ENCODE results near the gene NHLRC4.

NHLRC4 gene

GRCh38 chr16:606656-607307, 40.0 kb downstream of the NHLRC4 start:
- no peak for DNase-seq

DNA sequence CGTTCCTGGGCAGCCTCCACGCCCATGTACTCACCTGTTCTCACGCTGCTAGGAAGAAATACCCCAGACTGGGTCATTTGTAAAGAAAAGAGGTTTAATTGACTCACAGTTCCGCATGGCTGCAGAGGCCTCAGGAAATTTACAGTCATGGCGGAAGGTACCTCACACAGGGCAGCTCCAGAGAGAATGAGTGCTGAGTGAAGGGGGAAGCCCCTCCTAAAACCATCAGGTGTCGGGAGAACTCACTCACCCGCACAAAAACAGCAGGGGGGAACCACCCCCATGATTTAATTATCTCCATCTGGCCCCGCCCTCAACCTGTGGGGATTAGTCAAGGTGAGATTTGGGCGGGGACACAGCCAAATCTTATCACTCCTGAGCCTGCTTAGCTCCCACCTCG, 41.2 kb downstream of the NHLRC4 start:
- no peak for DNase-seq

DNA sequence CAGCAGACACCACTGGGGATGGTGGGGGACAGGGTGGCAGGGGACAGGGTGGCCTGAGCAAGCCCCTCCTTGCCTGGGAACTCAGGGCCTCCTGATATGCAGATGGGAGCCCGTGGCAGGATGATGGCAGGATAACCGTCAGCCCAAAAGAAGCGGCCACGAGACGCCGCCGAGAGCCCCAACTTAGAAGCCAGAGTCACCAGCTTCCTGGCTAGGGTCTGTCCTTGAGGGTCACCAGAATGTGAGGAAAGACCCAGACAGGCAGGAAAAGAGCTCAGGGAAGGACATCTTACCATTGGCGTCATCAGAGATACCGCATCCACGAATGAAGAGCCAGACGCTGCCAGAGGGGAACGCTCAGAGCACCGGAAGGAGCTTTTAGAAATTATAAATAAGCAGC, 42.5 kb downstream of the NHLRC4 start:
- no peak for DNase-seq

- no peak for DNase-seq
Measured at GRCh38 chr16:609984-610383, 43.2 kb downstream of the NHLRC4 start.

DNA sequence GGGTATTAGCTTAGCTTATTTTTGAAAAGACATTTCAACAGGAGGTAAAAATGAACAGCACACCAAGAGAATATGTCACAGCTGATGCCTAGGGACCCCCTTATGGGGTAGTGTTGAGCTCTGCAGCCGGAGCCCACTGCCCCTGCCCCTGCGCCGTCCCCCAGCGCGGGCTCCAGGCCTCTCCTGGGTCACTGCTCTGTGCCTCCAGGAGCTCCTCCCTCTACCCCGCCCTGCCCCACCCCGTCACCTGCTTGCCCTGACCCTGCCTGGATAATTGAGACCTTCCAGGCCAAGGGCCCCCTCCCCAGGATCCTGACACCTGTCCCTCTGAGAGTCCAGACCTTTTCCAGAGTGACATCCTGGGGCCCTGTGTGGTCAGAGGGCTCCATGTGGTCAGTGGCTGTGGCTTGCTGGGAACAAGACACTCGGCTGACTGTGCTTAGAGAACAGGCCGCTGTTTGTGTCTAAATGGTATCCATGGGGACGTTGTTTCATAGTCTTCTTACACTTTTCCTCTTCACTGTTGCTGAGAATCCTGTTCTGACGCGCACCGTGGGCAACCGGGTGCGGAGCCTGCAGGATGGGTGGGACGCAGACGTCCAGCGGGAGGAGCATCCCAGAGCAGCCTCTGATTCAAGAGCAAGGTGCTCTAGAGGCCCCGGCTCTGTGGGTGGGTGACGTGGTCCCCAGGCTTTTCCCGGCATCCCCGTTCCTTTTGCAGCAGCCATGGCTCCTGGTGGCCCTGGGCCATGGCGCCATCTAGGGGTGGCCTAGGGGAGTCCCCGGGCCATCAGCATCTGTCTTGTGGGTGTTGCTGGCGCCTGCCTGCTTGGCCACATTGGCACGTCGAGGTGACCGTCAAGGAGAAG, 43.9 kb downstream of the NHLRC4 start:
- no peak for DNase-seq

GRCh38 chr16:615122-615521, 48.3 kb downstream of the NHLRC4 start:
- no peak for DNase-seq

DNA sequence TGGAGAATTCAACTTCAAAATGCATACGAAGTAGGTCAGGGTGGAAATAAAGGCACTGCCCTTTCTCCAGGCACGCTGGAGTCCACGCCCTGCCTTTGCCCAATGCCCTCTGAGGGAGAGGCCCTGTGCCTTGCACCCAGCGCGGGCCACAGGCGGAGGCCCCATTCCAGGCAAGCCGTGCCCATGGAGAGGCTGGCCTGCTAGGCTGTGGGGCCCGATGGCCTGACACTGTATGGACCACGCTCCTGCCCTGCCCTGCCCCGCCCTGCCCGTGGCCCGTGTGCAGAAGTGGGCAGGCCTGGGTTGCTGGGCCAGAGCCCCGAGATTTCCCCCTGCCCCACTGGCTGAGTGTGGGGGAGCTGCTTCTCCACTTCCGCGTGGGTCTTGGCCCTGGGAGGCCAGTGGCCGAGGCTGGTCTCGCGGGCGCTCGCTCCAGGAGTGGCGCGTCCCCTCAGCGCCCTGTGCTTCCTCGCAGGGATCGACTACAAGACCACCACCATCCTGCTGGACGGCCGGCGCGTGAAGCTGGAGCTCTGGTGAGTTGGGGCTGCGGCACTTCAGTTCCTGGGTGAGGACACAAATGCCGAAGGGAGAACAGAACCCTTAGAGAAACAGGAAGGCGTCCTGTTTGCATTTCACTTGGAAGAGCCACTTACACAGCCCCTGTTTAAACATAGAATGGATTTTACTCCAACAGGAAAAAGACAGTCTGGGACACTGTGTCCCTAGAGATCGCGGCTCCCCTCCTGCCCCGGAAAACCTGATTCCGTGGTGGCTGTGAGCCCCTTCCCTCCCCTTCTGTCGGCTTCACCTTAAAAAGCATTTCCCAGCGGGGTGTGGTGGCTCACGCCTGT, 50.2 kb downstream of the NHLRC4 start:
- DNase-seq = no peak

- DNase-seq = no peak
Measured at GRCh38 chr16:617855-618254, 51.0 kb downstream of the NHLRC4 start.

Measured in NK-92 treated with Interleukin-12 subunit alpha and Interleukin-12 subunit beta, amount 100 ng/mL, for 24 hours (cell line).